Central memory CD4-positive, alpha-beta T cell (primary cell): ENCODE results near the gene CSNK1E.

Experiments used
- DNase-seq: peaks from one replicate; pipeline ENCODE4 v3.0.0; 2022

Gene CSNK1E

DNA sequence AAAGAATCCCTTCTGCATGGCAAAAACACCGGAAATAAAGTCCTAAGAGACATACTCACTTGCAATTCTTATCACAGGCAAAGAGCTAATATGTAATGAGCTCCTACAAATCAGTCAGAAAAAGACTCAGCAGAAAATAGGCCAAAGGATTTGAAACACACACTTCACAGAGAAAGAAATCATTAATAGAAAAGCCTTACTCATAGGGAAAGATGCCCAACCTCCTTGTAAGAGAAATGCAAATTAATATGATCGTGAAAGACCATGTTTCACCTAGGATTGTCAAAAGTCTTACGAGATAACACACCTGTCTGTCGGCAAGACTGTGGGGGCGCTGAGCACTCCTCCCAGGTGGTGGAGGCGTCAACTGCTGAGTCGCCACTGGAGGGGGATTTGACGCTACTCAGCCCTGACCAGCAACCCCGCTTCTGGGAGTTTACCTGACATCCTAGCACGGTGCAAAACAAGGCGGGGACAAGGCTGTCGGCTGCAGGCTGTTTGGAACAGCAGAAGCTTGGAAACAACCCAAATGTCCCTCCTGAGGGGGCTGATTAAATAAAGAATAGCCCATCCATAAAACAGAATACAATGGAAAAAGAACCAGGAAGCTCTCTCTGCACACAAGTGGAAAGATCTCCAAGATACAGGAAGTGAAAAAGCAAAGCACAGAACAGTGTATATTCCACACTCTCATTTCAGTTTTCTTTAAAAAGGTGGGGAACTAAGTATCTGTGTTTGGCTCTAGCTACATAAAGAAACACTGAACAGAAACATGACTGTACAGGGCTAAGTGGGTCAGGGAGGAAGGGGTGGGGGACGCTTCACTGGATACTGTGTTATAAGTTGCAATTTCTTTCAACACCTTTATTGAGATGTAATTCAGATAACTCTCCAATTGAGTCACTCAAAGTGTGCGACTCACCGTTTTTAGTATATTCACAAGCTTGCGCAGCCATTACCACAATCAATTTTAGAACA, 11.5 kb downstream of the CSNK1E start:
- peak; percentile 27 for DNase-seq

DNA sequence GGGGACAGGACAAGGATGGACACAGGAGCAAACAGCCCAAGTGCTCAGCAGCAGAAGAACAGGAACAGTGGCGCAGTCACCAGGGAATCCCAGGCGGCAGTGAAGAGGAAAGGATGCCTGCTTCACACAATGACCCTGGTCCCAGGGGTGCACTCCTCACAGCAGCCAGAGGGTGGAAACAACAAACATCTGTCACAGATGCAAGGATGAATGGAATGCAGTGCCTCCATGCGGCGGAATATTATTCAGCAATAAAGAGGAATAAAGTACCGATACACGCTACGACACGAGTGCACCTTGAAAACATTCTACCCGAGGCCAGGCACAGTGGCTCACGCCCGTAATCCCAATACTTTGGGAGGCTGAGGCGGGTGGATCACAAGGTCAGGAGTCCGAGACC, 12.7 kb downstream of the CSNK1E start:
- DNase-seq: no peak

- DNase-seq: no peak
Observed at GRCh38 chr22:38303974-38304373, 13.3 kb downstream of the CSNK1E start.

- DNase-seq: no peak
Observed at GRCh38 chr22:38302906-38303305, 14.3 kb downstream of the CSNK1E start.

GRCh38 chr22:38300946-38301345, 16.3 kb downstream of the CSNK1E start:
- DNase-seq: no peak

DNA sequence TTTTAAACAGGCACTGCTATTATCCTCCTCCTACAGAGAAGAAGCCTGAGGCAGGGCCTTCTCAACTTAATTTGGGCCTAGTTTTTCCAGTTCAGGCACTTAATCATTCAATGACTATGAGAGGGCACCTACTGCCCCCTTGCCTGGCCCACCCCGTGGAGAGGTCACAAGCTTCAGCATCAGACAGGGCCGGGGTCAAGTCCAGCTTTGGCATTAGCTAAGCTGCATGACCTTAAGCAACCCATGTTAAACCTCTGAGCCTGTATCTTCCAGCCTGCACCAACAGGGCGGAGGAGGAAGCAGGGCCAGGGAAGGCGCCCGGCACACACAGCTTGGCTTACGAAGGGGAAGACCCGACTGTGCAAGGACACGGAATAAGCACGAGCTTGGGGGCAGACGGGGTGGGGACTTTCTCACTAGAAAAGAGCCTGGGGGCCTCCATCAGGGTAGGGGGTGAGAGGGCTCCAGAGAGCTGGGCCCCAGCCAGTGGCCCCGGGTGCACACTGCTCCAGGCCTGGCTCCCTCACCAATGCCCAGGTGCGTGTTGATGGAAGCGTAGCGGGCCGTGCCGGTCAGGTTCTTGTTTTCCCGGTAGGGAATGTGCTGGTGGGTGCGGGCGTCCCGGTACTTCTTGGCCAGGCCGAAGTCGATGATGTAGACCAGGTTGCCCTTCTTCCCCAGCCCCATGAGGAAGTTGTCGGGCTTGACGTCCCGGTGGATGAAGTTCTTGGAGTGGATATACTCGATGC, 16.9 kb downstream of the CSNK1E start:
- no peak for DNase-seq

DNA sequence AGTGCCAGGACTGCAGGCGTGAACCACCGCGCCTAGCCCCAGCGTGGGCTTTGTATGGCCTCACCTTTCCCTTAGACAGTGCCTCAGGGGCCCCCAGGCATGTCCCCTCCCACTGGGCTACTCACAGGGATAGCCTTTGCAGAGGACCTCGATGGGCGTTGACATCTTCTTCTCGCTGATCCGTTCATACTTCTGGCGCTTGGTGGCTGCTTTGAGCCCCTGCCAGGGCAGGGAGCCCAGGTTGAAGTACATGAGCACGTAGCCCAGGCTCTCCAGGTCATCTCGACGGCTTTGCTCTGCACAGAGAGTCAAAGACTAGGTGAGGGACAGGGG, 17.5 kb downstream of the CSNK1E start:
- DNase-seq: no peak

DNA sequence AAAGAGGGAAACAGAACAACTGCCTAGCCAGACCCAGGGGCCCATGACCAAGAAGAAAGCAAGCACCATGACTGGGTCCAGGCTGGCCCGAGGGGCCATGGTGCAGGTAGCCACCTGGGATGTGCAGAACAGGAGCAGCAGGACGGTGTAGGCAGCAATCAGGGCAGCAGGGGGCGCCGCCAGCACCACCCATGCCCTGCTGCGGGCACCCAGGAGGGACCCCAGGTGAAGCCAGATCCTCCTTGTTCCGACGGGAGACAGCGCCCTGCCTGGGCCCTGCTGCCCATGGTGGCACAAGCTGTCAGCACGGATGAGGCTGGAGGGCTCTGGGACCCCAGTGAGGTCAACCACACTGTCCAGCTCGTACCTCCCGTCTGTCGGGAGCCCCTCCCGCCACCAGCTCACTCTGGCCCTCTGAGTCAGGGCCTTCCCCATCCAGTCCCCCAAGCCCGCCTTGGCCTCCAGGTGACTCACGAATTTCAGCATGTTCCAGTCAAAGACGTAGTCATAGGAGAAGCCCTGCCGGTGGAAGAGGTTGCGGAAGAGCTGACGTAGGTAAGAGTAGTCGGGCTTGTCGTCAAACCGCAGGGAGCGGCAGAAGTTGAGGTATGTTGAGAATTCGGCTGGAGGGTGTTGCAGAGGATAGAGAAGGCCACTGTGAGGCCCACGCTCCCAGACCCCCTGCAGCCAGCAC, 18.8 kb downstream of the CSNK1E start:
- DNase-seq: peak; percentile 40

- no peak for DNase-seq
Observed at GRCh38 chr22:38296372-38296771, 20.9 kb downstream of the CSNK1E start.

- no peak for DNase-seq
Observed at GRCh38 chr22:38295863-38296262, 21.4 kb downstream of the CSNK1E start.

DNA sequence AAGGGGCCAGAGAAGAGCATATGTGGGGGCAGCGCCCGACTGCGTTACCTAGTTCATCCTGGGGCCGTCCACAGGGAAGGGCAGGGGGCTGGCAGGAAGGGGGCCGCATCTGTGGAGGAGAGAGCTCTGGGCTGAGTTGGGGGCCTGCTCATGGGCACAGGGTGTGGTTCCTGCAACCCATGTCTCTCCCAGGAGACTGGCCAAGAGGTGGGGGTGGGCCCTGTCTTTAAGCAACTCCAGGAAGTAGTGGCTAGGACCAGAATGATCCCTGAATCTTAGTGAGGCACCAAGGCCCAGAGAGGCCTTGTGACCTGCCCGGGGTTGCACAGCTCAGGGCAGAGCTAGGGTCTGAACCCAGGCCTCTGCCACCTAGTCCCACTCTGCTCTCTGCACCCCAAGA, 21.9 kb downstream of the CSNK1E start:
- no peak for DNase-seq

DNA sequence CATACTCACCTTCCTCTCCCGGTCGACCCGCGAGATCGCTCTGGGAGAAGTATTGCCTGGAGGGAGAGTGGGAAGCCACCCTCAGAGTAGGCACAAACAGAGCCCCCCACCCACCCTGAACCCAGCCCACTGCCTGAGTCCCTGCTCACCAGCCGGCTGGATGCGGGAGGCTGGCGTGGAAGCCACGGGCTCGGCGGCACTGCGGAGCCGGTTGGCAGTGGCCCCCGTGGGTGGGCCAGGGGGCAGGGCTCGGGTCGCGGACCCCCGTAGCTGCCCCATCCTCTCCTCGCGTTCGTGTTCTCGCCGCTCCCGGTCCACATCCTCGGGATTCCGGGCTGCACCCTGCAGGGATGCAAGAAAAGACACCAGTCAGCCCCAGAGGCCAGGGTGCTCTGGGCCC, 23.0 kb downstream of the CSNK1E start:
- no peak for DNase-seq

DNA sequence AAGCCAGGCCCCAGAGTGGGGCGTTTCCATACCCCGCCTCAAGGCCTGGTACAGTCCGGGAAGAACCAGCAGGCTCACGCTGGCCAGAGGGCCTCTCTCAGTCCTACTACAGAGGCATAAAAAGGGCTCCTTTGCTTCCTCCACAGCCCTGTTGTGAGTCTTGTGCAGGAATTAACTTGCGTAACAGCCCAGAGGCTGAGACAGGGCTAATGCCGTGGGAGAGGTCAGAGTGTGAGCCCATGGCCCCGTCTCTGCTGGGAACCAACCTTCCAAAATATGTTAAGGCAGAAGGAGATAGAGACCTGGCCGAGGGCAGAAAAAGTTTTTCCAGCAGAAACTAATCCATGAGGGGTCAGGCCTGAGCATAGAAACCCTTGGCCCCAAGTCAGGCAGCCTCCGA, 24.5 kb downstream of the CSNK1E start:
- no peak for DNase-seq

DNA sequence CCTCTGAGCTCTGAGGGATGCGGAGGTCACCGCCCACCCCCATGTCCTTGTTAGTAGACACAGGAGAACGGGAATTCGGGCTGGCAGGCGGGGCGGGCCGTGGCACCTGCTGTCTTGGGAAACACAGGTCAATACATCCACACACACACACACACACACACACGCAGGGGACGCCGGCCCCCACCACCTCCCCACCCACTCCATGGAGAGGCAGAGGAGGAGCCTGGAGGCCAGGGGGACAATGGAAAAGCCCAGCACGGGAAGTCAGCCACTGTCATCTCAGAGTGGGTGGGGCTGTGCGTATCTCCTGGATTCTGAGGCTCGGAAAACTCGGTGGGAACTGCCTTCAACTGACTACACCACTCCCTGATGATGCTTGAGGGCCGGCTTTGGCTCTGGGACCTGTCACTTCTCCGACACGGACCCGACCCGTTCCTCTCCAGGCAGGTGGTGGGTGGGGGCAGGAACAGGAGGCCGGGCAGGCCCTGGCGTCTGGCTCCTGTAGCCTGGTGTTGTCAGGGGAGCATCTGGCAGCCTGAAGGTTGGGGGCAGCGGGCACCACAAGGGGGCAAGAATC, 25.9 kb downstream of the CSNK1E start:
- DNase-seq: no peak

- no peak for DNase-seq
Observed at GRCh38 chr22:38290347-38290746, 26.9 kb downstream of the CSNK1E start.

- DNase-seq: no peak
Observed at GRCh38 chr22:38289583-38290082, 27.6 kb downstream of the CSNK1E start.

DNA sequence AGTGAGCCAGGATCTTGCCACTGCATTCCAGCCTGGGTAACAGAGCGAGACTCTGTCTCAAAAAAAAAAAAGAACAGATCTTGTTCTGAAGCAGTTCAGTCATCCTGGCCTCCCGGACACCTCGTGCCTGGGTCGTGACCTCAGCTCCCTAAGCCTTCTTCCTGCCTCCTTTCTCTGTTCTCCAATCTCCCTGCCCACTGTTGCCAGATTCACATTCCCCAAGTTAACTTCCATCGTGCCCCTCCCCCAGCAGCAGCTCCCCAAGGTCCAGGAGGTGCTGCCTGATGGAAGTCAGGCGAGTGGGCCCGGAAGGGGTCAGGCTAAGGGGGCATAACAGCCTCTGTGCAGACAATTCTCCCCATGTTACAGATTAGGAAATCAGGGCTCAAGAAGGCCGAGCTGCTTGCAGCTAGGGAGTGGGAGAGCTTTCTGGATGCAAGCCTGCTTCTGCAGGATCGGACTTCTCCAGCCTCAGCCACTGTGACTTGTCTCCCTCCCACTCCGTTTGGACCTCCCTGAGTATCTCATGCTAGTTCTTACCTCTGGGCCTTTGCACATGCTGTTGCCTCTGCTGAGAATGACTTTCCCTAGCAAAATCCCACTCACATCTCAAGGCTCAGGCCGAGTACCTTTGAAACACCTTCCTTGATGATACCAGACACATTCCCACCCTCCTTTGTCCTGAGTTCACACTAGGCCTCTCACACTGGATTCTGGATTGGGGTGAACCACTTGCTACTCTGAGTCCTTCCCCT, 30.1 kb downstream of the CSNK1E start:
- DNase-seq: no peak

- no peak for DNase-seq
Observed at GRCh38 chr22:38285018-38285417, 32.2 kb downstream of the CSNK1E start.

GRCh38 chr22:38284042-38284402, 33.2 kb downstream of the CSNK1E start:
- DNase-seq: no peak

DNA sequence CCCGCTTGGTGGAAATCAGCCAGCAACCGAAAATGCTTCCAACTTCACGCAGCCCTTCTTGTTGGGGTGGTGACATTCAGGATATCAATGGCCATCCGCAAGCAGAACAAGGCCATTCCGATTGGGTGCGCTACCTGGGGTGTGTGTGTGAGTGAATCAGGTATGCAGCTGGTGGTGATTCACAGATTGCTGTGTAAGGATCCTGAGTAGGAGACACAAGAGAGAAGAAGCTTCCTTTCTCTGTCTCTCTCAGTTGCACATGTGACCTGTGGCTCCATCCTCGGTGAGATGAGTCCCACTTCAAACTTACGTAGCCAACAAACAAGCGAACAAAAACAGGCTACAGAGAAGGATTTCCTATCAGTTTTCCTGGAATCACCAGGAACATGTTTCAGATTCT, 34.8 kb downstream of the CSNK1E start:
- no peak for DNase-seq

- DNase-seq: no peak
Observed at GRCh38 chr22:38276166-38276565, 41.1 kb downstream of the CSNK1E start.

- DNase-seq: no peak
Observed at GRCh38 chr22:38273135-38273826, 44.0 kb downstream of the CSNK1E start.
